ENCODE results near the gene THADA.

THADA gene

DNA sequence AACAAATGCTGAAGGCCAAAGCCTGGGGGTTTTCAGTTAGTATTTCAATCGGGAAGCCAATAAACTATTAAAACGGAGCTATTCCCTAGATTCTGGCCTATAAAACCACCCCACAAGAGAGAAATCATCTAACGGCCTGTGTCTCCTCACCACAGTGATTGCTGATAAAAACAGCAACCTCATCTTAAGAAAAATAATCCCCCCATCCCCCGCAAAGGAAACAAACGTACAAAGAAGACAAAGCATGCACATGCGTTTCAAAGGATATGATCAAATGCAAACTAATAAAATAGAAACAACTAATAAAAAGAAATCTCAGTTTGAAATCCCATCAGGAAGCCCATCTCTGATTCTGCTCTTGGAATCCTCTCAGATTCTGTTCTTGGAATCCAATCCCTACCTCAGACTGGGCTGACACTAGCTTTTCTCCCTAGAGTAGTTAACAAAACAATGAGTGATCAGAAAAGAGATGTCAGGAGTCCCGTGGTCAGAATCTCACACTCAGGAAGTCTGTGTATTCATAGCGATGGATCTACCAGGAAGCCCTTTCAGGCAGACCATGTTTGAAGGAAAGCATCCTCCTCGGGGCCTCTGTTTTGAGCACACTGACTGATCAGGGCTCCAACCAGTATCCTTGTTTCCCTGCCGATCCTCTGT, 150.7 kb downstream of the THADA start:
- no peak for DNase-seq (ENCODE audit: low spot score)

DNA sequence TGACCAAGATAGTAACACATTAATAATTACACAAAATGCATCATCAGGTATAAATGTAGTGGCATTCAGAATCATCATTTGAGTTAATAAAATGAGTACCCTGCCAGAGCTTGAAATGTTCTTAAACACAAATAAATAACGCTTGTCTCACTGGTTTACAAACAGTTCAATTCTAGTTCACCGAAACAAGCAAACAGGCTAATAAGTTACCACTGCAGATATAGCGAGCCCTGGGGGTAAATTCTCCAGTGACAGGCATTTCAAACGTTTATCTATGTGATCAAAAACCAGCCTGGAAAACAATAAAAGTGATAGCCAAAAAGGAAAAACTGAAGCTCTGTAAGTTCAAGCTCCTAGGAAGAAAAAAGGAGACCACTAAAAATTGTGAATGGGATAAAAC, 152.6 kb downstream of the THADA start:
- no peak for DNase-seq (ENCODE audit: low spot score)

DNA sequence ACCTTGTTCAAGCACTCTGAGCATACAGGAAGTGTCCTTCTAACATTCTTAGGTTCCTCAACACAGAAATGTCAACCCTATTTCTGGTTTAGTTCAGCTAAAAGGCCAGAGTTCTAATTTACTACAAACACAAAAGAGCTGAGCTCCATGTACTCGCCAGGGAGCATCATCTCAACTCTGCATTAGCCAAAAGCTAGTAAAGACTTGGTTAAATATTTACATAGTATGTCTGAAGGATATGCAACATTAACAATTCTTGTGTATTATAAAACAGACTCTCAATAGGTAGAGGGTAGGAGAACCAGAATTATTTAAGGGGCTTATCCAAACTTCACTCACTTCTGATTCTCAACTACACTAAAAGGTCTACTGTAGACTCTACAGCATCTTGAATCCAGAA, 154.6 kb downstream of the THADA start:
- DNase-seq (ENCODE audit: low spot score): no peak

DNA sequence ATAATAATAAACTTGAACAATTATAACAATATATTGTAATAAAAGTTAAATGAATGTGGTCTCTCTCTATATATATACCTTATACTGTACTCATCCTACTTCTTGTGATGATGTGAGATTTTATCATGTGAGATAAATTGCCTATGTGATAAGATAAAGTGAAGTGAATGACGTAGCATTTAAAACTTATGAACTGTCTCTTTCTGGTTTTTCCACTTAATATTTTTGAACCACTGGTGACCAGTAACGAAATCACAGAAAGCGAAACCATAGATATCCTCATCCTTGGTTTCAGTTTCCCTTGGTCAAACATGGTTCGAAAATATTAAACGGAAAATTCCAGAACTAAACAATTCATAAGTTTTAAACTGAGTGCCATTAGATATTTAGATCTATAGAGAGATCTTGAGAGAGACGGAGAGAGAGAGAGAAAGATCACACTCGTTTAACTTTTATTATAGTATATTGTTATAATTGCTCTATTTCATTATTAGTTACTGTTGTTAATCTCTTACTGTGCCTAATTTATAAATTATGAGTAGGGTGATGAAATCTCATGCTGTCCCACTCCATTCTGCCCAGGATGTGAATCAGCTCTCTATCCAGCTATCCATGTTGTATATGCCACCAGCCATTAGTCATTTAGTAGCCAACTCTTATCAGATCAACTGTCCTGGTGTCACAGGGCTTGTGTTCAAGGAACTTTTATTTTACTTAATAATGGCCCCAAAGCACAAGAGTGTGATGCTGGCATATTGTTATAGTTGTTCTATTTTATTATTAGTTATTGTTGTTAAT, 156.8 kb downstream of the THADA start:
- no peak for DNase-seq (ENCODE audit: low spot score)

DNA sequence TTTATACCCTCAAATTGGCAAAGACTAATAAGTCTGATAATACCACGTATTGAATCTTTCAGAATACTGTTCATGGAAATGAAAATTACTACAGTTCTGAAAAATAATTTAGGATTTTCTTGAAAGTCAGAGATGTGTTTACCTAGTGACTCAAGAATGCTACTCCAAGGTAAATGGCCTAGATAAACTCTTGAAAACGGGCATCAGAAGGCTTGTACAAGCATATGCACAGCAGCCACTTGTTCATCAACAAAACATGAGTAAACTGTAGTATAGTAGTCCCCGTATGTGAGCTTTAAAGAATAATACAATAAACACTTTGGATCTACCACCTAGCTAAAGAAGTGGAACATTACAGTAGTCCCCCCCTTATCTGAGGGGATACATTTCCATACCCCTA, 157.5 kb downstream of the THADA start:
- no peak for DNase-seq (ENCODE audit: low spot score)

DNA sequence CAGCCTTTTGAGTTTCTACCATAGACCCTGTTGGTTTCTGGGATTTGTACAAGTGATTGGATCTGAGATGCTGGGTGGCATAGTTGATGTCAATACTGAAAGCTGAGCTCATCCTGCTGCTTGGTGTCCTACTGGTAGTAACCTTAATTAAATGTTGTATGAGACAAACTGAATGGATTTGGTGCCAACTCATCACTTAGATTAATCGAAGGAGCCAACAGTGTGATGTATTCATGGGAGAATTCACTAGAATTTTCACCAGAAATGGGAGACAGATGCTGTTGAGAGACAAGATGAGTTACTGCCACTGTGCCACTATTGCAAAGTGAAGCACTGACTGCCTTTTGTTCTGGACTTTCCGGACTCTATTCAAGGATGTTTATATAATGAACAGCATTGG, 158.5 kb downstream of the THADA start:
- no peak for DNase-seq (ENCODE audit: low spot score)

DNA sequence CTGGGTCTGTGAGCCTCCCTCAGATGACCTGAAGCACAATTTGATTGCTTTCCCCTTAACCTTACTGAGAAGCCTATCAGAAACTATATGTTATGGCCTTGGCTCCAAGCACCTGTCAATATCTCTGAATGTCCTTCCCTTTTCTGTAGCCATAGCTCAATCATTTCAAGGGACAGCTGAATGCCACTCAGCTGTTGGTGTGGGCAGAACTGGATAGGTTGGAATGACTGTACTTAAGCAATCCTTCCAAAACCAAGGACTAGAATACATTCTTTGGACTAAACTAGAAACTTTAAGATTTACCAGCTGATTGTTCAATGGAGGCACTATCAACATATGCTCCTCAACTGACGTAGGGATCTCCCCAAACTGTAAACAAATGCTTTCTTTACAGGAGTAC, 159.4 kb downstream of the THADA start:
- no peak for DNase-seq (ENCODE audit: low spot score)

DNA sequence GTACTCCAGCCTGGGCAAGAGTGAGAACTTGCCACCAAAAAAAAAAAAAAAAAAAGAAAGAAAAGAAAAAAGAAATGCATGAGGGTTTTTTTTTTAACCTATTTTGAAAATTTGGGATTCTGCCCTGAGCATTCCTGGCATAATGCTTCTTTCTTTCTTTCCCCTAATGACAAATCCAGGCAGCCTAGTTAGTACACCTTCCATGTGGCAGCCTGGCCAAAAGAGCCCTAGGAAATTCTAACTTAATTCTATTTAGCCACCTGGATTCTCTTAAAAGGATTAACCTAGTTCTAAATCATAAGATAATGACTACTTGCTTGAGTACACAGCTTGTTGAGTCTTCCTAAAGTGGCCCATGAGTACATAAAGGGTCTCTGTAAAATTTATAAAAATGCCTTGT, 160.1 kb downstream of the THADA start:
- no peak for DNase-seq (ENCODE audit: low spot score)

DNA sequence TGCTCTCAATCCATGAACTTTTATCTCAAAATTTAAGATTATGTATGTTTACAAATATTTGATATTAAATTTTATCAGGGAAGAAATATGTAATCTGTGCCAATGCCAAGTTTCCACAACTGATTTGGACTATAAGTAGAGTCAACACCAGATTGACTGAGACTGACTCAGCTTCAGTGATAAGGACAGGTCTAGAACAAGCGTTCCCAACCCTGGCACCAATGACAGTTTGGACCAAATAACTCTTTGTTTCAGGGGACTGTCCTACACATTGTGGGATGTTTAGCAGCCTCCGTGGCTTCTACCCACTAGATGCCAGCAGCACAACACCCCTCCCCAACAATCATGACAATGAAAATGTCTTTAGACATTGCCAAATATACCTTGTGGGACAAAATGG, 165.3 kb downstream of the THADA start:
- no peak for DNase-seq (ENCODE audit: low spot score)

DNA sequence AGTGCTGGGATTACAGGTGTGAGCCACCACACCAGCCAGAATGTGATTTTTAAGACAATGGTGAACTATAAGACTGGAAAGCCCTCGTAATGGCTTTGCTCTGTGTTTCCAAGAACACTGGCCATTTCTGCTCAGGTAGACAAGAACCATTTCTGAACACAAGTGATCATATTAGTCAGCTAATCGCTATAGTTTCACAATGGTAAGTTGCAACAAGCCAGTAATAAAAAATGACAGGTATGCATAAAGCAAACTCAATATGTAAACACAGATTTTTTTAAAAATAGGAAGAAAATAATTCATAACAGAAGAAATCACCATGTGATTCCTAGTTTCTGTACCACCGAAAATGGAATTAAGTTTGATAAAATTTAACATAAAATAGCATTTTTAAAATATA, 166.5 kb downstream of the THADA start:
- no peak for DNase-seq (ENCODE audit: low spot score)

DNA sequence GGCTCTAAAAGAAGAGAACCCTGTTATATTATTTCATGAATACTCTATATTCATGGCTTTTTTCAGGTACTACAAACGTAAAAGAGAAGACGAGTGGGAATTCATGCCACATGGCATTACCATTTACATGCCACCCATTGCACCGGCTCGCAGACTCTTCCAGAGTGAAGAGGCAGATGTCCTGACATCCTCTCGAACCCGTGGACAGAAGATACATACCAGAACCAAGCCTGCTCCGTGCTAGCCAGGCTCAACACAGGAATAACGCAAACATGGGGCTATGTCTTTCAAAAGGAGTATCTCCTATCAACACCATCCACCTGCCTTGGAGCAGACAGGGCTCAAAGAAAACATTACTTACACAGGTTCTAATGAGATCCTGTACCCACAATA, 168.8 kb downstream of the THADA start:
- DNase-seq (ENCODE audit: low spot score): no peak

DNA sequence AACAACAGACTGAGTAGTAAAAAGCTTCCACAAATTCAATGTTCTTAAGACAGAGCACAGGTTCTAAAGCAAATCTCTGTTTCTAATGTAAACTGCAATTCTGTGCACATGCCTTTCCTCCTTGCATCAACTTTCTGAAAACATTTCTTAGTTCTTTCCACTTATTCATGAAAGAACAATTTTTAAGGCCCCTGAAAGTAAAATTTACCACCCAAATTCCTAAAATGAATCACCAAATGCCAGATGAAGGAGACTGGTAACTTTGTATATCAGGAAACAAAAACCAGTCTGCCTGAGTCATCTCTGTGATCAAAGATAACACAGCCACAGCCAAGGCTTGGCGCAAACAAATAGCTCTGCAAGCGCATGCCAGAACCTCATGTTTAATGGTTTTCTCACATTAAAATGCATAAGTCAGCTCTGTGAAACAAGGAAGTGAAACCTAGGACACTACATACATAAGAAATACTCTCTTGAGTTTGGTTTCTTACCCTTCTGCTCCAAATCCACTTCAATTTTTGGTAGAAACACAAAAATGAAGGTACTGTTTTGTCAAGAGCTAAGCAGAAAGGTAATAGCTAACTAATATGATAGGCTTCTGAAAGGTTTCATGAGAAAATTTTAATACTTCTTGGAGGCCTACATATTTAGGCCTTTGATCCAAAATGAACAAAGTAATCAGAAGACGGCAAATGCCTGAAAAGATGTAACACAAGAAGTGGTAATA, 169.4 kb downstream of the THADA start:
- DNase-seq (ENCODE audit: low spot score): peak; percentile 73

DNA sequence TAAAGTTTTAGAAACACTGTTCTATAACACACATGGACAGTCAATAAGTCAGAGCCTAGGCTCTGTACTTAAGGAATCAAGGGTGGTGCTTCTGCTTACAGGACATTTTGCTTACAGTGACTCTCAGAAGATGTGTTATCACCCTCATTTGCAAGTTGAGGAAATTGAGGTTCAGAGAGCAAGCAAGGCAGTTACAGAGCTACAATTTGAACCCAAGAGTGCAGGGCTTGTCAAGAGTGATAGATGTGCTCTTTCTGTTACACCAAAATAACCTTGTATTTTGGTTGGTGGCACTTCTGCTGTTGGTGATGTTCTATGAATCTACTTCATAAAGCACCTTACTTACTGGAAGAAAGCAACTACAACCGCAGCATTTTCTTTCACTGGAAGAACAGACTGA, 170.2 kb downstream of the THADA start:
- no peak for DNase-seq (ENCODE audit: low spot score)

DNA sequence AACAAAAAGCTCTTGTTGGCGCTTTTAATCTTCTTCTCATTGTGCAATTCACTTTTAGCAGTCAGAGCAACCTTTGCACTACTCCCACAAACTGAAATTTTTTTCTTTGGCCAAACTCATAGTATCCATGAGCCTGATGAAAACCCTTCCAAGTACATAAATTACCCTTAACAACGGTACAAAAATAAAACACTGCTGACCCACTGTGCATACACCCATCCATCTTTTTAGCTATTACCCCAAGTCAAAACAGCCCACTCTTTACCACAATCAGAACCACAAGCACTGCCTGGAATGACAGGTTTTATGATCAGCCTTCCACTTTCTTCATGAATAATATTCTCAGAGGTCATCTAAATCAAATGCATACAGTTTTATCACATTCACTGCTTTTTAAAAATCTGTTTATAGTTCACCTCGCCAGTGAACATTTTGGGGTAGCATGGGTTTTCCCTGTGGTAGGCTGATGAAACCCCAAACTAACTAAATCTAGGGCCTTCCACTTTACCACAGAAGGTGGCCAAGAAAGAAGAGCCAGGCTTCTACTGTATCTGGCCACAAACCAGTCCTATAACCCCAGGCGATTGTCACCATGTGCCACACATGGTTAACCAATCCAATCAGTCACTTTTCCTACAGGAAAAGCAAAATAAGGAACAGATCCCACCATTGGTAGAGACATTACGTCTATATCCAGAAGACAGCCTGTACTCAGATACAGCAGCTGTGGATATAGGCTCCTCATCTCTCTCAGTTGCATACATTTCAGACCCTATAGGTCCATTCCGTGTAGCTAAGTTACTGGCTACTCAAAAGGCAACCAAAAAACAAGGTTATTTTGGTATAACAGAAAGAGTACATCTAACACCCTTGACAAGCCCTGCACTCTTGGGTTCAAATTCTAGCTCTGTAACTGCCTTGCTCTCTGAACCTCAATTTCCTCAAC, 171.3 kb downstream of the THADA start:
- DNase-seq (ENCODE audit: low spot score): no peak

DNA sequence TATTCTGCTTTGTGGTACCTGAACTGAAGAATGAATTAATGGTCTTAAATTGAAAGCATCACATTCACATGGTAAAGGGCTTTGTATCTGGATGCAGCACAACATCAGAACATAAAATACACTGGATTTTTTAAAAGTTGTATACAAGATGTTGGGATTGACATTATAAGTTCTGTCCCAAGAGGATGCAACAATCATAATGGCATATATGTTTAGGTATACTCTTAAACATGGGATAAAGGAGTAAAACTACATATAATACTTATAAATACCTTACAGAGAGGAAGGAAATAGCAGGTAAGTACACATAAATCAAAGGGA, 171.9 kb downstream of the THADA start:
- DNase-seq (ENCODE audit: low spot score): no peak

DNA sequence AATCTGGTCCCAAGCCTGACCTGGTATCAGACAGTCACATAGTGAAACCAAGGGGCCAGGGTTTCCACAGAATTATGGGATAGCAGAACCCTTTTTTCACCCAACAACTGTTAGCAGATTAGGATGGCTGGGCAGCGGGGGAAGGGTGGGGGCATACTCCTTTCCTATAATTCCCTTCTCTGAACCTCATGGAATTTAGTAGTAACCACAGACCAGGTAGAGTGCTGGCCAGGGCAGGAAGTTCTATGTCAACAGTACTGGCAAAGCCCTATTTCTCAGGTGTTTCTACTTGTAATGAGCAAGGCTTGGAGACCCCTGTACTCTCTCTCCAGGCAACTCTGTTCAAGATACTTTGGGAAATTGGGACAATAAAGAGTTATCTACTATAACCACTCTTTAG, 174.6 kb downstream of the THADA start:
- no peak for DNase-seq (ENCODE audit: low spot score)

DNA sequence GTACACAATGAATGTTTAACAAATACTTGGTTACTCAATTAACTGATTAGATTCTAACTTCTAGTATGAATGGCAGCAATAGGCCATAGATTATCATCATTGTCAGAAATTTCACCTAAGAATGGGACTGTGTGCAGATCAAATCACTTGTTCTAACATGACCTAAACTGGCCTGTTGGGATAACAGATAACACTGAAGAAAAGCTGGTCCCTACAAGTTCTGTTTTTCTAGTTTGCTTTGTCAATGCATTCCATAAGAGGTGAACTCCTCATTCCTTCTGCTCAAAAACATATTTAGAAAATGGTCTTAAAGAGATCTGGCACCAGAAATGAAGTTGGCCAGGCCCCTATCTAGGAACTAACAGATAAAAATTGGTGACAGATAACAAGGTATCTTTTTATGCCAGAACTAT, 175.4 kb downstream of the THADA start:
- no peak for DNase-seq (ENCODE audit: low spot score)

DNA sequence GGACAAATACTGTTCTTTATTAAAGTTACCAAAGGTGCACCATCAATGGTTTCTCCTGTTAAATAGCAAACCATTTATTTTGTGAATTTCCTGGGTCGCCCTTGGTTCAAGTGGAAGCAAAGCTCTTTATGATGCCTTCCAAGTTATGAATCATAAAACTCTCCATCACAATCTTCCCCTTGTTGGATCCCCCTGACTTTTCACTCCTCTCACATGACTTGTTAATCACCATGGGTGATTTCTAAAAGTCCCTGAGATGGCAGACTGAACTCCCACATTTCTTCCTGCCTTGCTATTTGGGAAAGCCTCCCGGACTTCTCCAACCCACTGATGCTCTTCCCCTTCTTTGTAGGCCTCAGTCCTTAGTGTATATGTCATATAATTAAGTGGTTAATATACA, 176.0 kb downstream of the THADA start:
- no peak for DNase-seq (ENCODE audit: low spot score)

DNA sequence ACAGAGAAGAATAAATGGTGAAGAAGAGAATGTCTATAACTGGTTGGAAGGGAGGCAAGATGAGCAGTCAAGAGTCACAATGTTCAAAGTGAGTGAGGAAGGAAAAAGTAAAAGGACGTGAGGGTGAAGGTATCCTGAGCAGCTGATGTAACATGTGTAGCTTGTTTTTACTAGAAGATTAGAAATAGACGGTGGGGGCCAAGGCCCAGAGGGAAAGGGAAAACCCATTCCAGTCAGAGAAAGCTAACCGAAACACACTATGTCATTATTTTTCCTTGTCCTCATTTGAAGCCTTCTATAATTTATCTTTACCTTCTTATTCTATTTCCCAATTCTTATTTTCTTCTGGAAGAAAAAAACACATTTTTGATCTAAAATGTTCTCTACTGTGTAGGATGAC, 176.6 kb downstream of the THADA start:
- no peak for DNase-seq (ENCODE audit: low spot score)

DNA sequence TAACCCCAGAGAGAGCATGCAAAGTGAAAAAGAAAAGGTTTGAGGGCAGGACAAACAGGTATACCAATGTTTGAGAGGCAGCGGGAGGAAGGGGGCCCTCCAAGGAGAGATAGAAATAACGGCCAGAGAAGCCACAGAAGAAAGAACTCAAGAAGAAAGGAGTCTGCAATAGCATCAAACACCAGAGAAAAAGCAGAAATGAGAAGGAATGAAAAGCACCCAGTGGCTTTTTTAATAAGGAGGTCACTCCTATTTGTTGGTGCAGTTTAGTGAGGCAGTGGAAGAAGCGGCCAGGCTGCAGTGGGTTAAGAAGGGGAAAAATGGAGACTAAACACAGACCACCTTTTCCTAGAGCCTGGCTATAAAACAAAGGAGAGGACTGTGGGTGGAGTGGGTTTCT, 177.2 kb downstream of the THADA start:
- no peak for DNase-seq (ENCODE audit: low spot score)

DNA sequence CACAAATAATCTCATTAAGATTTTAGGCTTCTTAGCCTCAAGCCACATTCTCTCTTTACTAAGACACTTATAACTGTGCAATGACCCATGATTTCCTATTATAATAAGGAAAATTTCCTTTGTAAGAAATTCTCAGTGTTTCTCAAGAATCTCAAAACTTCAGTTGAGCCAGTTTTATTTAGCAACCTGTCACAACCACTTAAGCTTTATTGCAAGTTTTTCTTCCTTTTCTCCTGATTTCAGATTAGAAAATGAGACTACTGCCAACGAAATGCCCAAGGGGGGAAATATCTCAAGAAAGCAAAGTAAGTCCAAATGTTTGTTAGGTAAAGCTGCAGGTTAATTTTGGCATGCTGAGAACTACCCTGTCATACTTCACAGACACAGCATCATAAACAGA, 178.5 kb downstream of the THADA start:
- DNase-seq (ENCODE audit: low spot score): no peak

DNA sequence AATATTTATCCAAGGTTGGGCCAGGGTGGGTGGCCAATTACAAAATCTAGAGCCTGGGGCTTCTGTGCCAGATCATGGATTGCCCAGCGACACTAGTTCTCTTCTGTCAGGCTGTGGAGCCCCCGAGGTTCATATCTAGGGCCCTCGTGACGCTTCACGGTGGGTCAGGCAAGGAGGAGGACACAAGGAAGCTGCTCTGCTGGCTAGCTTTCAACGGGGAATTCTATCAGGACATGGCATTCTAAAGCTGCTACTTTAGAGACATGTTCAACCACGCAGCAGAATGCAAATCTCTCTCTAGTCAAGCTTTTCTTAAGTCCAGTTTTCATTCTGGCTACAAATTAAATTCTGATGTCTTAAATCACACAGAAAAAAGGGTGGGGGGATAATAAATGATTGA, 180.2 kb downstream of the THADA start:
- DNase-seq (ENCODE audit: low spot score): no peak
